Osteocyte (in vitro differentiated cells): Measurements from ENCODE around the gene SLC25A3. TPM values are rescaled to one million over a fixed set of nuclear protein-coding genes. Genes with fewer than 3 reads are reported as not detected.
"Not testable (repeated sequence)": the region's sequence is repeated elsewhere in the genome, so short reads cannot be mapped to it uniquely, and the experiment has no call there.

ENCODE experiments used
- DNase-seq: peaks from one replicate; pipeline ENCODE4 v3.0.0; 2021; ENCODE audit warnings: mixed read lengths; ENCODE audit not compliant: unreplicated experiment; ENCODE audit errors: extremely low spot score
- H3K27ac Mint-ChIP-seq: one replicate; pipeline ENCODE4 v1.8.0; 2021; ENCODE audit warnings: mild to moderate bottlenecking, mixed read lengths; ENCODE audit not compliant: unreplicated experiment
- H3K27me3 Mint-ChIP-seq: one replicate; pipeline ENCODE4 v1.8.0; 2021; ENCODE audit warnings: mixed read lengths; ENCODE audit not compliant: unreplicated experiment
- H3K36me3 Mint-ChIP-seq: one replicate; pipeline ENCODE4 v1.8.0; 2021; ENCODE audit warnings: mixed read lengths; ENCODE audit not compliant: unreplicated experiment
- H3K4me1 Mint-ChIP-seq: one replicate; pipeline ENCODE4 v1.8.0; 2021; ENCODE audit warnings: mixed read lengths; ENCODE audit not compliant: unreplicated experiment
- H3K4me3 Mint-ChIP-seq: one replicate; pipeline ENCODE4 v1.8.0; 2021; ENCODE audit warnings: mild to moderate bottlenecking, moderate library complexity, mixed read lengths; ENCODE audit not compliant: unreplicated experiment
- H3K9me3 Mint-ChIP-seq: one replicate; pipeline ENCODE4 v1.8.0; 2021; ENCODE audit warnings: mixed read lengths; ENCODE audit not compliant: unreplicated experiment
- CTCF ChIP-seq: fragments of 200-600 bp; sonication (generic); IDR thresholded peaks from 2 replicates; pipeline ENCODE4 v1.5.0; 2021; ENCODE audit warnings: antibody characterized with exemption, mild to moderate bottlenecking, moderate library complexity
- total RNA-seq: library from RNA; stranded (reverse); gene quantifications from 2 replicates; pipeline ENCODE4 v1.2.1, GENCODE V29; 2021

Gene SLC25A3
- total RNA-seq, 1 donor from 2014 or later = 583 TPM

DNA sequence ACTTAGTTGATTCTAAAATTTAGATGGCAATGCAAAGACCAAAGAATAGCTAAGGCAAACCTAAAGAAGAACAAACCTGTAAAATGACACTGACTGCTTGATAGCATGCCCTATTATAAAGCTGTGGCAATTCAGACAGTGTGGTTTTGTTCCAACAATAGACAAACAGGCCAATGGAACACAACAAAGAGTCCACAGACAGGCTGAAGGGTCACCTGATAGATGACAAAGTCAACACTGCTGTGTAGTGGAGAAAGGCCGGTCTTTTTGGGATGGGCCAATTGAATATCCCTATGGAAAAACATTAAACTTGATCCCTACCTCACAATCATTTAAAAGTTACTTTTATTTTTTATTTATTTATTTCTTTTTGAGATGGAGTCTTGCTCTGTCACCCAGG is 33.8 kb upstream of the SLC25A3 start:
- H3K27ac Mint-ChIP-seq = no peak overlapping the region
- H3K4me3 Mint-ChIP-seq = no peak overlapping the region
- H3K4me1 Mint-ChIP-seq = no peaks in the 10 kb centered on the region
- no peaks in the 10 kb centered on the region for H3K27me3 Mint-ChIP-seq
- DNase-seq = no peak
- H3K9me3 Mint-ChIP-seq = no peaks in the 10 kb centered on the region
- TF ChIP-seq CTCF = no peak
- H3K36me3 Mint-ChIP-seq = no peaks in the 10 kb centered on the region

GRCh38 chr12:98561846-98562245 is 31.6 kb upstream of the SLC25A3 start:
- DNase-seq = no peak

DNA sequence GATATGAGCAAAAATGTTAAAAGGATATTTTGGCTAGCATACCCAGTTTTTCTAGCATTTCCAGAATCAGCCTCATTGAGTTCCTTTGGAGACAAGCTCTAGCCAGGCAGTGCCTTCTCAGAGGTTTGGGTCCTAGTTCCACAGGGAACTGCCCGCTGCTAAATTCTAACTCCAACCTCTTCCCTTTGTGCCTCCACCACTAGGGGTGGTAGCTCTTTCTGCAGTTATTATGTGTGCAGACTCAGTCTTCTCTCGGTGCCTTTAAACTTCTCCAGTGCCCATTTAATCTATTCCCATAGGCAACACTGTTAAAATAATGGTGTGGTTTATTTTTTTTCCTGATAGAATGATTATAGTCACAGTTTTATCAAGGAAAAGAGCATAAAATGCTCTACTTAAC is 21.5 kb upstream of the SLC25A3 start:
- no peaks in the 10 kb centered on the region for H3K27me3 Mint-ChIP-seq
- TF ChIP-seq CTCF = peak; percentile 26
- H3K9me3 Mint-ChIP-seq = no peaks in the 10 kb centered on the region

More at GRCh38 chr12:98561846-98562245, 31.6 kb upstream of the SLC25A3 start:
- Mint-ChIP-seq H3K27me3 (no peaks in the 10 kb centered on the region), H3K4me3 (no peak overlapping the region), H3K27ac (no peak overlapping the region), H3K36me3 (no peaks in the 10 kb centered on the region), H3K4me1 (peaks cover 6% of the 10 kb centered on the region), H3K9me3 (no peaks in the 10 kb centered on the region)
- no peak for TF ChIP-seq CTCF

DNA sequence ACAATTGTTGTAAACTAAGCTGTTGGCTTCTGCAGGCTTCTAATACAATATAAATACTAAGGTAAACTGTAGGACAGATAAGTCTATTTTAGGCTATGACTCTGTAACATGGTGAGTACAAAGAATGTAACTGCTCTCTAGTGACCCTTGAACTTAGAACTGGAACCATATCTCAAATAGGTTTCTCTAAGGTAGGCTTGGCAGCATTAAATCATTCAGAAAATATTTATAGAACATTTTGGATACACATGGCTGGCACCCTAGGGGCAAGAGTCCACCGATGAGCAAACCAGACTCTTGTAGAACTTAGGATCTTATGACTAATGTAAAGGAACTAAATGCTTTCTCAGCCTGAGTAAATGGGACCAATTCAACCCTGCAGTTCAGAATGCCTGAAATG is 19.4 kb upstream of the SLC25A3 start:
- H3K9me3 Mint-ChIP-seq = no peaks in the 10 kb centered on the region
- H3K36me3 Mint-ChIP-seq = peaks cover 1% of the 10 kb centered on the region
- peaks cover 2% of the 10 kb centered on the region for H3K4me1 Mint-ChIP-seq
- no peak overlapping the region for H3K27ac Mint-ChIP-seq
- H3K4me3 Mint-ChIP-seq = no peak overlapping the region
- no peak for TF ChIP-seq CTCF
- no peaks in the 10 kb centered on the region for H3K27me3 Mint-ChIP-seq
- DNase-seq = no peak

More for the DNA sequence above, 21.5 kb upstream of the SLC25A3 start:
- H3K27ac Mint-ChIP-seq = no peak overlapping the region
- peaks cover 1% of the 10 kb centered on the region for H3K36me3 Mint-ChIP-seq
- DNase-seq = peak; percentile 48
- H3K4me3 Mint-ChIP-seq = no peak overlapping the region
- H3K4me1 Mint-ChIP-seq = no peaks in the 10 kb centered on the region

DNA sequence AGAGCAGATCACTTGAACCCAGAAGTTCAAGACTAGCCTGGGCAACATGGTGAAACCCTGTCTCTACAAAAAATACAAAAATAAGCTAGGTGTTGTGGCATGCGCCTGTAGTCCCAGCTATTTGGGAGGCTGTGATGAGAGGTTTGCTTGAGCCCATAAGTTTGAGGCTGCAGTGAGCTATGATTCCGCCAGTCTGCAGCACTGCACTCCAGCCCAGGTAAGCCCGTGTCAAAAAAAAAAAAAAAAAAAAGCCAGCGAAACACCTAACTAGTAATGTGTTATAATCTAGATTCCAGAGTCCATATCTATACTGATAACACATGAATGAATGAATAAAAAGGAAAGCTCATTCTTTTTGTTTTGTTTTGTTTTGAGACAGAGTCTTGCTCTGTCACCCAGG is 18.5 kb upstream of the SLC25A3 start:
- H3K27me3 Mint-ChIP-seq = no peaks in the 10 kb centered on the region
- no peak overlapping the region for H3K27ac Mint-ChIP-seq
- peaks cover 1% of the 10 kb centered on the region for H3K36me3 Mint-ChIP-seq
- no peak overlapping the region for H3K4me3 Mint-ChIP-seq
- no peak for TF ChIP-seq CTCF
- H3K4me1 Mint-ChIP-seq = peaks cover 11% of the 10 kb centered on the region
- no peak for DNase-seq
- H3K9me3 Mint-ChIP-seq = no peaks in the 10 kb centered on the region

- not testable (repeated sequence) for H3K36me3 Mint-ChIP-seq, H3K4me3 Mint-ChIP-seq, H3K9me3 Mint-ChIP-seq, DNase-seq, H3K27me3 Mint-ChIP-seq, H3K27ac Mint-ChIP-seq
- H3K4me1 Mint-ChIP-seq = peaks cover 11% of the 10 kb centered on the region
Measured at GRCh38 chr12:98576795-98577194, 16.7 kb upstream of the SLC25A3 start.
